WTC11 (cell line): ENCODE data around the gene ZIC5. TPM values are rescaled to one million over a fixed set of nuclear protein-coding genes. Genes with fewer than 3 reads are reported as not detected.

Experiments used
- ATAC-seq: fragments of 200-7000 bp; cut with Tn5 transposase; 2 replicates; pipeline ENCODE4 v1.10.0; 2021; ENCODE audit warnings: mild to moderate bottlenecking, moderate library complexity
- CTCF ChIA-PET: fragments of 300-600 bp; sonication (Branson Sonifier 250); formaldehyde crosslinking; loops from one replicate; lab custom pipeline; 2021; ENCODE audit warnings: antibody characterized with exemption; lab: Charles Lee
- POLR2A ChIA-PET: fragments of 350-600 bp; sonication (Branson Sonifier 250); formaldehyde crosslinking; loops from one replicate; lab custom pipeline; 2021; ENCODE audit warnings: antibody characterized with exemption; lab: Charles Lee
- DNase-seq: peaks from one replicate; pipeline ENCODE4 v3.0.0; 2021; ENCODE audit warnings: low spot score
- H3K27ac Mint-ChIP-seq: 2 replicates; pipeline ENCODE4 v1.8.0; 2021; ENCODE audit warnings: mixed read lengths
- H3K27me3 Mint-ChIP-seq: 2 replicates; pipeline ENCODE4 v1.8.0; 2021; ENCODE audit warnings: low read depth, mild to moderate bottlenecking, moderate library complexity, mixed read lengths
- H3K36me3 Mint-ChIP-seq: 2 replicates; pipeline ENCODE4 v1.8.0; 2021; ENCODE audit warnings: mixed read lengths
- H3K4me1 Mint-ChIP-seq: 2 replicates; pipeline ENCODE4 v1.8.0; 2022; ENCODE audit warnings: mixed read lengths
- H3K4me3 Mint-ChIP-seq: 2 replicates; pipeline ENCODE4 v1.8.0; 2021; ENCODE audit warnings: mild to moderate bottlenecking, moderate library complexity, mixed read lengths
- H3K9me3 Mint-ChIP-seq: 2 replicates; pipeline ENCODE4 v1.8.0; 2021; ENCODE audit warnings: mixed read lengths
- ATF3 ChIP-seq: sonication (generic); formaldehyde crosslinking; conservative IDR thresholded peaks from 2 replicates; pipeline ENCODE4 v1.8.1; 2022; ENCODE audit warnings: mild to moderate bottlenecking, missing genetic modification reagents
- CREB1 ChIP-seq: sonication (generic); formaldehyde crosslinking; IDR thresholded peaks from 2 replicates; pipeline ENCODE4 v1.8.0; 2023; ENCODE audit warnings: mild to moderate bottlenecking, missing genetic modification reagents
- FOXK1 ChIP-seq: sonication (generic); formaldehyde crosslinking; IDR thresholded peaks from 2 replicates; pipeline ENCODE4 v1.8.0; 2022; ENCODE audit warnings: mild to moderate bottlenecking, moderate library complexity, missing genetic modification reagents
- FOXP1 ChIP-seq: sonication (generic); formaldehyde crosslinking; IDR thresholded peaks from 2 replicates; pipeline ENCODE4 v1.8.0; 2022; ENCODE audit warnings: missing genetic modification reagents, mild to moderate bottlenecking, moderate library complexity, borderline replicate concordance
- GABPB1 ChIP-seq: sonication (generic); formaldehyde crosslinking; IDR thresholded peaks from 2 replicates; pipeline ENCODE4 v1.8.1; 2023; ENCODE audit warnings: mild to moderate bottlenecking, missing genetic modification reagents
- GRHL2 ChIP-seq: fragments of 250-450 bp; sonication (Bioruptor Pico); IDR thresholded peaks from 2 replicates; pipeline ENCODE4 v1.8.0; 2022; ENCODE audit warnings: mild to moderate bottlenecking, moderate library complexity; ENCODE audit not compliant: insufficient replicate concordance, severe bottlenecking
- IRF1 ChIP-seq: sonication (generic); formaldehyde crosslinking; IDR thresholded peaks from 2 replicates; pipeline ENCODE4 v1.8.0; 2023; ENCODE audit warnings: missing genetic modification reagents
- JAZF1 ChIP-seq: fragments of 250-450 bp; sonication (Bioruptor Pico); IDR thresholded peaks from 2 replicates; pipeline ENCODE4 v1.9.0; 2021; ENCODE audit warnings: moderate library complexity, mild to moderate bottlenecking, inconsistent platforms
- KAT7 ChIP-seq: sonication (generic); formaldehyde crosslinking; IDR thresholded peaks from 2 replicates; pipeline ENCODE4 v1.8.1; 2023; ENCODE audit warnings: missing genetic modification reagents, mild to moderate bottlenecking, borderline replicate concordance
- NFE2L1 ChIP-seq: sonication (generic); formaldehyde crosslinking; IDR thresholded peaks from 2 replicates; pipeline ENCODE4 v1.8.1; 2023; ENCODE audit warnings: missing genetic modification reagents
- OVOL2 ChIP-seq: fragments of 250-450 bp; sonication (Bioruptor Pico); IDR thresholded peaks from 2 replicates; pipeline ENCODE4 v1.9.0; 2021; ENCODE audit warnings: mild to moderate bottlenecking, borderline replicate concordance
- PREB ChIP-seq: sonication (generic); formaldehyde crosslinking; IDR thresholded peaks from 2 replicates; pipeline ENCODE4 v1.8.1; 2022; ENCODE audit warnings: mild to moderate bottlenecking, missing genetic modification reagents, moderate library complexity, borderline replicate concordance
- TEAD1 ChIP-seq: sonication (generic); formaldehyde crosslinking; IDR thresholded peaks from 2 replicates; pipeline ENCODE4 v1.8.0; 2022; ENCODE audit warnings: mild to moderate bottlenecking, missing genetic modification reagents
- ZNF121 ChIP-seq: sonication (generic); formaldehyde crosslinking; IDR thresholded peaks from 2 replicates; pipeline ENCODE4 v1.8.0; 2023; ENCODE audit warnings: missing genetic modification reagents
- ZNF281 ChIP-seq: sonication (generic); formaldehyde crosslinking; IDR thresholded peaks from 2 replicates; pipeline ENCODE4 v1.8.0; 2023; ENCODE audit warnings: mild to moderate bottlenecking, missing genetic modification reagents
- ZNF396 ChIP-seq: fragments of 250-450 bp; sonication (Bioruptor Pico); IDR thresholded peaks from 2 replicates; pipeline ENCODE4 v1.8.0; 2021; ENCODE audit warnings: mild to moderate bottlenecking, moderate library complexity, borderline replicate concordance
- total RNA-seq: library from RNA; stranded (reverse); gene quantifications from 3 replicates; pipeline ENCODE4 v1.2.3, GENCODE V29; 2021
- TF ChIP-seq, protein P1 (sequence below): sonication (generic); formaldehyde crosslinking; conservative IDR thresholded peaks from 2 replicates; pipeline ENCODE4 v1.8.1; 2023; ENCODE audit warnings: mild to moderate bottlenecking, low read depth, missing genetic modification reagents, moderate library complexity

Gene ZIC5
- total RNA-seq, 1 experiment from 2014 or later, result 46.4 TPM

- Mint-ChIP-seq H3K36me3 (peaks cover 10% of the 10 kb centered on the region), H3K4me1 (peaks cover 23% of the 10 kb centered on the region), H3K27ac (no peak overlapping the region), H3K9me3 (peaks cover 22% of the 10 kb centered on the region), H3K4me3 (no peak overlapping the region), H3K27me3 (no peaks in the 10 kb centered on the region)
- DNase-seq (no peak), ATAC-seq (peak; percentile 94)
- POLR2A ChIA-PET, result interaction anchor here (0.6 to 1.0 kb wide), 5 partner anchors 13 to 376 kb away, joined by 3 read pairs; no protein-coding TSS in a partner anchor
- CTCF ChIA-PET, result interaction anchor here (0.6 kb wide), 1 partner anchor 105 kb away, joined by 3 read pairs; no protein-coding TSS in a partner anchor
- 0 out of 2 replicates have a peak, but pooled peaks have one; percentile 56 for TF ChIP-seq TEAD1 (CRISPR knock-in tag)
- TF ChIP-seq KAT7, result no peak
Measured at GRCh38 chr13:100019780-100020356, 48.3 kb upstream of the ZIC5 start.

- Mint-ChIP-seq H3K27ac (no peak overlapping the region), H3K4me1 (peaks cover 7% of the 10 kb centered on the region), H3K9me3 (peaks cover 11% of the 10 kb centered on the region), H3K27me3 (no peaks in the 10 kb centered on the region), H3K36me3 (no peaks in the 10 kb centered on the region), H3K4me3 (no peak overlapping the region)
- ChIA-PET CTCF (no interaction called here), POLR2A (no interaction called here)
- TF ChIP-seq FOXK1 (no peak), GABPB1 (CRISPR knock-in tag) (no peak), CREB1 (CRISPR knock-in tag) (no peak), GRHL2 (CRISPR knock-in tag) (no peak), TEAD1 (CRISPR knock-in tag) (no peak), FOXP1 (no peak), JAZF1 (CRISPR knock-in tag) (no peak), IRF1 (CRISPR knock-in tag) (no peak), ZNF121 (CRISPR knock-in tag) (no peak), ATF3 (CRISPR knock-in tag) (no peak), OVOL2 (CRISPR knock-in tag) (no peak), ZNF396 (CRISPR knock-in tag) (no peak), ZNF281 (CRISPR knock-in tag) (no peak), NFE2L1 (CRISPR knock-in tag) (no peak)
- TF ChIP-seq, protein P1, sequence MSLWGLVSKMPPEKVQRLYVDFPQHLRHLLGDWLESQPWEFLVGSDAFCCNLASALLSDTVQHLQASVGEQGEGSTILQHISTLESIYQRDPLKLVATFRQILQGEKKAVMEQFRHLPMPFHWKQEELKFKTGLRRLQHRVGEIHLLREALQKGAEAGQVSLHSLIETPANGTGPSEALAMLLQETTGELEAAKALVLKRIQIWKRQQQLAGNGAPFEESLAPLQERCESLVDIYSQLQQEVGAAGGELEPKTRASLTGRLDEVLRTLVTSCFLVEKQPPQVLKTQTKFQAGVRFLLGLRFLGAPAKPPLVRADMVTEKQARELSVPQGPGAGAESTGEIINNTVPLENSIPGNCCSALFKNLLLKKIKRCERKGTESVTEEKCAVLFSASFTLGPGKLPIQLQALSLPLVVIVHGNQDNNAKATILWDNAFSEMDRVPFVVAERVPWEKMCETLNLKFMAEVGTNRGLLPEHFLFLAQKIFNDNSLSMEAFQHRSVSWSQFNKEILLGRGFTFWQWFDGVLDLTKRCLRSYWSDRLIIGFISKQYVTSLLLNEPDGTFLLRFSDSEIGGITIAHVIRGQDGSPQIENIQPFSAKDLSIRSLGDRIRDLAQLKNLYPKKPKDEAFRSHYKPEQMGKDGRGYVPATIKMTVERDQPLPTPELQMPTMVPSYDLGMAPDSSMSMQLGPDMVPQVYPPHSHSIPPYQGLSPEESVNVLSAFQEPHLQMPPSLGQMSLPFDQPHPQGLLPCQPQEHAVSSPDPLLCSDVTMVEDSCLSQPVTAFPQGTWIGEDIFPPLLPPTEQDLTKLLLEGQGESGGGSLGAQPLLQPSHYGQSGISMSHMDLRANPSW (CRISPR knock-in tag), result no peak
- ATAC-seq (no peak), DNase-seq (no peak)
Measured at GRCh38 chr13:100014621-100015020, 43.1 kb upstream of the ZIC5 start.

DNA sequence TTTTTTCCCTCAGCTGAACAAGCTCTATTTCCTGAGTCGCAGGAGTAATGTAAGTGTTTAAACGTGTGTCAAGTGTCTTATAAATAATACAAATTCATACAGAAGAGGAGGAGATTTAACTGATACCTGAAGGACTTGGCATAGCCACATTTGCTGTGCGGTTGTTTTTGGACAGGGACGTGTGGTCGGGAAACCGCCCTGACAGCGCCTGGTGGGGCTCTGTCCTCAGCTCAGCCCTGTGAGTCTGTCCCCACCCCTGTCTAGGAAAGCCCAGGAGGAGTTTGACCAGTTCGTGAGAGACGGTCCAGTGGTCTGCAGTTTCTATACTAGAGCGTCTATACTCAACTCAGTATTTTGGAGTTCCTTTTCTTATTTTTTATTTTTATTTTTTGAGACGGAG lies 26.7 kb upstream of the ZIC5 start:
- DNase-seq (no peak), ATAC-seq (no peak)
- Mint-ChIP-seq H3K4me3 (peak overlapping the region; percentile 38), H3K9me3 (no peaks in the 10 kb centered on the region), H3K4me1 (peaks cover 52% of the 10 kb centered on the region), H3K27ac (no peak overlapping the region), H3K27me3 (peaks cover 39% of the 10 kb centered on the region), H3K36me3 (no peaks in the 10 kb centered on the region)
- no peak for TF ChIP-seq PREB (CRISPR knock-in tag)
- POLR2A ChIA-PET, result interaction anchor here (0.8 kb wide), 2 partner anchors 15 to 20 kb away, joined by 3 to 5 read pairs; no protein-coding TSS in a partner anchor
- CTCF ChIA-PET, result interaction anchor here (0.8 kb wide), 1 partner anchor 398 kb away, joined by 3 read pairs; no protein-coding TSS in a partner anchor
